Activated CD8-positive, alpha-beta memory T cell treated with anti-CD3 and anti-CD28 coated beads, Interleukin-2, amount 50 U/mL, for 24 hours (primary cell): ENCODE data around the gene DCDC1.

Experiments used
- DNase-seq: peaks from one replicate; pipeline ENCODE4 v3.0.0-alpha.2; 2020; ENCODE audit errors: extremely low read depth

DCDC1 gene

DNA sequence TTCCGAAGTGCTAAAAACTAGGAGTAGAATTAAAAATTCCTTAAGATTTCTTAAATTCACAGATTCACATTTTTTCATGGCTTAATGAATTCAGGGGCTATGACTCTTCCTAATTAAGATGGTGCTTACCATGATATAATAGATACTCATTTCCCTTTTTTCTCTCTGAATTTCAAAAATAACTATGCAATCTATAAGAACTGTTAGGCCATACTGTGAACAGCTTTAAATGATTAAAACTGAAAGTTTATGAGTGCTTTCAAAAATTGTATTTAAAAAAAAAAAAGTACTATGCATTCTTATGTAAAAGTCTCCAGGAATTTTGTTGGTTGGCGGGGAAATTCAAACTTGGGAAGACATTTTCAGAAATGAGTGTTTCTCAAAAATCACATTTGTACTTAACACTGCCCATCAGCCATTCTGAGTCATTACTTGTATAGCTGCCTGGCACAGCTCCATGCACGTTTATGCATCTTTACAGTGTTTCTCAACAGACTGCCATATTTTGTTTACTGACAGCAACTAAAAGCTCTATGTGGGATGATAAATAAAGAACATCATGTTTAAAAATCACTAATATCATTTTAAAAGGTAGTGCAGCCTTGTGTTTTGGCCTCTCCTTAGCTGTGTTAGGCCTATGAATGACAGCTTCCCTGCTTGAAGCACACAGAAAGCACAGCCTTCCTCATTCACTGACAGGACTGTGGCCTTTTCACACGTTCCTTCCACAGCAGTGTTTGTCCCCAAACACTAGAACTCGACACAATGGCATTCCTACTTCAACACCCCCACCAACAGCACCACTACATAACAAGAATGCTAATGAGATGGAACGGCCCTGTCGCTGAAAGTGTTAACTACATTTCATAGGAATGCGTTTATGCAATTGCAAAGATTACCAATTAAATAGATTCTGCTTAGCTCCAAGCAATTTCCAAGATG is 131.4 kb downstream of the DCDC1 start:
- DNase-seq, result no peak

DNA sequence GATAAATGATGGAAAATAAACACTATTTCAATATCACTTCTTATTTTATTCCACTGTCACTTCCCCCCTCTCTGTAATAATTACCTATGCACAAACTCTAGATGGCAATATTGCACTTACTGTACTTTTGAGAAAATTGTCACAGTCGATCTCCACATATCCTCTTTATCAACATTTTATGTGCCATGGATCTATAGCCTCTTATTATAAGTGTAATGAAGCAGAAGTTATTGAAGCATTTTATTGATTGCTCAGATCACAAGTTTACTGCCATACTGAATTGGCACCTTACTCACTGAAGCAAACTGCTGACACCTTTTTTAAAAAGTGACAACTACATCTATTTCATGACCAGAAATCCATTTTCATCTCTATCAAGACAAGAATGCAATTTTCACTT is 133.4 kb downstream of the DCDC1 start:
- no peak for DNase-seq

DNA sequence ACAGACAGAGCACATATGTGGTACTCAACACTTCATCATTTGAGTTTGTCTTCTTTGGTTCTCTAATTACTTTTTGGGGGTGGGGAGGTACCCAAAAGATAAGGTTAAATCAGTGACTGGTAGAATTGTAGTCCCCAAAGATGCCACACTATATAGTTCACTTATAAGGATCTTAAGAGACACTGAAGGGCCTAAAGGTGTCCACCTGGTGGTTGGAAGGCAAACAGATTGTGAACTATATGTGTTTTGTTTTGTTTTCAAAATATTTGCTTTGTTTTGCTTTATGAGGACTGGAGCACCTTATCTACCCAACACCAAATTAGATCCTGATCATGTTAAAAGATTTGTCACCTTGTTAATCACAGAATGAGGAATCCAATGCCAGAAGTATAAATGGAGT is 136.1 kb downstream of the DCDC1 start:
- DNase-seq, result no peak

DNA sequence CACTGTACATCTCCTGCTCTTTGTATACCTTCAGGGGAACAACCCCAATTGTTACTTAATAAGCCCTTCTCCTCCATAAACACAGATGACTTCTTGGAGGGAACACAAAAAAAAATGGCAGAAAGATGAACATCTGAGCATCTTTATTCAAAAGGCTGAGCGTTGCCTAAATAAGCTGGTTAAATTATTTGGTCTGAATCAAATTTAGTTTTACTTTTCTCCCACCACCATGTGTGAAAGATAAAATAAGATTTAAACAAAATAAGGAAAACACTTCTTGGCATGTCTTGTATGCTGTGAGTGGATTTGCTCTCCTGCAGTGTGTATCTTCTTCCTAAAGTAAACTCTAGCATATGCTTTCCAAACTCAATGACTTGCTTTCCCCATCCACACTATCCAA is 137.9 kb downstream of the DCDC1 start:
- DNase-seq, result no peak

DNA sequence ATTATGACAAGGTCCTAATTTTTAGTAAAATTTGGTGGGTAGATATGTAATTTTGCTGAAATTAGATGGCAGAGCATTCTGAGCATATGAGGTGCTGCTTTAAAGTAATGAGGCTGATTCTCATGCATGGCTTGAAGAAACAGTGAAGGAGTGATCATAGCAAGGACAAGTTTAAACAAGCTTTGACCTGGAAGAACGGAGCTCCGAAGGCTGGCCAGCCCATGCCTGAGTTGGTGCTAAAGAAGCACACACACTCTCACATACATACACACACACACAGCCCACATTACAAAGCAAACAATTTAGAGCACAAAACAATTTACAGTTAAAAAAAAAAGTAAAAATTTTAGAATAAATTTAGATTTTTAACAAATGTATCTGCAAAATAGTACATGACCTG is 150.7 kb downstream of the DCDC1 start:
- no peak for DNase-seq

DNA sequence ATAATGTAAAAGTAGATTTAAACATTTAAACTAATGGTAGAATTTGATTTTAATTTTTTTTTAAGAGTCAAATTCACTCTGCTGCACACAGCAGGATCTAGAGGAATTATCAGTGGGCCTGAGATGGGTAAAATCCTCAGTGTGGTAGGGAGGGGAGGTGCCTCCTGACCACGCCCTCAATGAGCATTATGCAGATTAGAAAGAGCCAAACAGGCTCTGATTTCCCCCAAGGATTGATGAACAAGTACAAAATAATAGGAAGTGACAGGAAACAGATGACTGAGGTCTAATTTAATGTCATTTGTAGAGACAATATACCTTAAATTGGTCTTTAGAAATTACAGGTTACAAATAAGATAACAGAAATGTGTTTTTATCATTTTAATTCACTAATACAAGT is 155.2 kb downstream of the DCDC1 start:
- DNase-seq, result no peak

DNA sequence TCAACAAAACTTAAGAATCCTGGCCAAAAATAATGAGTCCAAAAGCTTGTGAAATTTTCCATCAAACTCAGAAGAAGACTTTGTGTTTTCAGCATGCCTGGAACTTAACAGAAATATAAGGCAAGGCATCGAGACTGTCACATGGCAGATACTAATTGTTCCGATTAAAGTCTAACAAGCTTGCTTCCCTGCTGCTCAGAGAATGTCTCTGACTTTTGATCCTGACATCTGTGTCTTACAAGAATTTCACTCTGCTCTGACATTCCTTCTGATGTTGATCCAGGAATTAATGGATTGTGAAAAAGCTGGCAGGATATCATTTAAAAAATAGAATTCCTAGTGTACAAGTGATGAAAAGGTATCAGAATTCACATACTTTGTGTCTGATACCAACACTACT is 170.2 kb downstream of the DCDC1 start:
- DNase-seq, result no peak

DNA sequence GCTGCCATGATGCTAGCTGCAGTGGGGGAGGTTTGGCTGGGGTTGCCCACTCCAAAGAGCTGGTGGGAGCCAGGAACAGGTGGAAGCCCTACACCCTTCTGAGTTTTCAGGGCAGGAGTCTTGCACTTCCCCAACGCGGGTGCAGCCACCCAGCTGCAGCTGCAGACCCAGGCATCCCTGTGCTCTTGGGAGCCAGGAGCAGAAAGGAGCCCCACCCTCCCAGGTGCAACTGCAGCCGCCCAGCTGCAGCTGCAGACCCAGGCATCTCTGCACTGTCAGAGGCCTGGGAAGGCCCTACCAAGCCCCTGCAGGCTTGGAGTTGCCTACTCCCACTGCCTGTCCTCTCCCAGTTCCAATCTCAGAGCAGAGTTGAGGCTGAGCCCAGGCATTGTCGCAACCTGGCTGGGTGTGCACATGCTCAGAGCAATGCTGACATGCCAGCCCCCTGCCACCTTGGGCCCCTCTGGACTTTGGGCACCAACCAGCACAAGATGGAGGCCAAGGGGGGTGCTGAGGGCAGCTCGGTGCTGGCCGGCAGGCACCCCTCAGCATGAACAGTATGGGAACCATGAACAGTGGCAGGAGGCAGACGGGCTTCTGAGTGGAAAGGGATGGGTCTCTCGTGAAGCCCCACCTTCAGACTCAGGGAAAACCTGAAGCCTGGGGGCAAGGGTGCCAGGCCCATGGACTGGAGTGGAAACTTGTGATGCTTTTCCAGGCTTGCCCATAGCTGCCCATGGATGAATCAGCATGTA is 195.4 kb downstream of the DCDC1 start:
- DNase-seq, result no peak

DNA sequence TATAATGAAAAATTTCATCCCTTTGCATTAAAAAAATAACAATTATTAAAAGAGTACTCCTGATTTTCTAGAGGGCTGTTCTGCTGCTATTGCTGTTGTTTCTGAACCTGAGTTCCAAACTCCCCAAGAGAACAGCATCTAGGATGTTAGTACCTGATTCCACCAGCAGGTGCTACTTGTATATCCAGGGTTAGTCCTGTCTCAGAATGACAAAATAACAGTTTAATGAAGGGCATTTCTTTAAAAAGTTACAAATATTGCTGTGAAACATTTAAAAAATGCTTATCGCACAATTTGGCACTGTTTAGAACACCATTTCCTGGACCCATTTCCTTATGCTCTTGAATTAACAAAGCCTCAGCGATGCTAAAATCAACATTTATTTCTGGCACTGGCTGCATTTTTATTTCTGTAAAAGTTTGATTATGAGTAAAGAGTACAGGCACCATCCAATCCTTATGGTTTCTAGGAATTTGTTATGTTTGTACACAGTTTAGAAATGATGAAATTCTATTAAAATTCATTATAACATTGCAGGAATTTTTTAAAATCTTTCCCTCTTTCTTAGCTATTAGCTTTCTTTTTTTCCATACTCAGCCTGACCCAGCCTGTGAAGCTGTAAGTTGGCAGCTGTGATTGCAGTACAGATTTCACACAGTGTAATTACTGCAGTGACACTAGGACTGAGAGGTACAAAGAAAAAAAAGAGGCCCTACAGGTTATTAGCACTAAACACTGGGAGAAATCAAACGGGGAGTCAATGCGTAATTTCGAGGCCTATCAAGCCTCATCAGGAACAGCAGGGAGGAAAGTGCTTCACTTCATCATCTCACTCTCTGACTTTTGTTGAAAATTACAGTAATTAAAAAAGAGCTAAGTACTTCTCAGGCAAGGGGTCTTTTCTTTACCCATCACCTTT is 208.8 kb downstream of the DCDC1 start:
- DNase-seq, result no peak

DNA sequence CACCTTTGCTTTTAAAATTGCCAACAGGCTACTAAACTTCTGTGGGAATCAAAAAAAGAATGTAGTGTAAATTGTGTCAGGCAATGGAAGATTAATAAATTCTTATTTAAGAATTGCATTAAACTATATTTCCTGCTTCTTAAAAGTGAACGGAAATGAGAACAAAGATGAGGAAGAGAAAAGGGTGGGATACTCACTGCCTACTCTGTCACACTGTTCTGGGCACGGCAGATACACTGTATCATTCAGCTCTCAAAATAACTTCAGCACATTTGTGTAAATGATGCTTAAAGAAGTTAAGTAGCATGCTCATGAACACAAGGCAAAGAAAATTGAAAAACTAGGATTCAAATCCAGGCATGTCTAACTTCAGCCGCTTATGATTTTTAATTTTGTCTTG is 218.7 kb downstream of the DCDC1 start:
- no peak for DNase-seq

DNA sequence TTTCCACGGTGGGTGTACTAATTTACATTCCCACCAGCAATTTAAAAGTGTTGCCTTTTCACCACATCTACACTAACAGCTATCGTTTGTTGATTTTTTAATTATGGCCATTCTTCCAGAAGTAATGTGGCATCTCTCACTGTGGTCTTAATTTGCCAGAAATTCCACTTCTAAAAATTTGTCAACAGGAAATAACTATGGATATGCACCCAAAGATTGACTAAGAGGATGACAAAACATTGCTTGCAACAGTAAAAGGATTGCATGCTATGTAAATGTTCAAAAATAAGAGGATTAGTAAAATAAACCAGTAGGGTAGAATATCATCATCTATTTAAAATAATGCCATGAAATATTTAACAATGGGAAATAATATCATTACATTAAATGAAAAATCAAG is 219.5 kb downstream of the DCDC1 start:
- no peak for DNase-seq

DNA sequence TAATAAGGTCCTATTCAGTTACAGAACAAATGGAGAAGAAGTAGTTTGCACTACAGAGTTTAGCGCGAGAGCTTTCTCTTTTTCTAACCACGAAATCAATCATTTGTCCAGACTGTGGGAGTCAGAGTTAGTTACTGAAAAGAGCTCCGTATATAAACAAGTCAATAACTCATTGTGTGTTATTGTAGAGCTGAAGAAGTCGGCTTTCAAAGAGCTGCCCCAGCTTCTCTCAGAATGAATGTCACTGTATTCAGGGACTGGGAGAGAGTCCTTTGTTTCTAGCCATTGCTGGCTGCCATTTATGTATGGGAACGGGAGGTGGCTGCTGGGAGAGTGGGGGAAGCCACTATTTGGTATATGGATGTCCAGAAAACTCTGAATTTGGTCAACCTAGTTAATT is 227.8 kb downstream of the DCDC1 start:
- no peak for DNase-seq

DNA sequence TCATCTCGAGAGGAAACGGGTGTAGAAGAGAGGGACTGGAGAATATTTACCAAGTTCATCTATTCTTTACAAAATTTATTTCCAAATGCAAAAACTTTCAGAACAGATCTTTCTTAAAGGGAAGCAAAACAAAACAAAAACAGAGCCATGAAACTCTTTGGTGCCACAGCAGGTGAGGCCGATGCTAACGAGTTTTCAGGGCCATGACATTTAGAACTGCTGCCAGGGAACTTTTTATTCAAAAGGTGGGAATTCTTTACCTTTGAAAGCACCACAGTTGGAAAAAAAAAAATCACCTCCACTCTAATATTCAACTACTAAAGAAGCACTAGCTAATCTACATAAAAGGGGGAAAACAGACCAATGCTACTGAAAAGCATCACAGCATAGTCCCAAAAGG is 230.1 kb downstream of the DCDC1 start:
- no peak for DNase-seq

DNA sequence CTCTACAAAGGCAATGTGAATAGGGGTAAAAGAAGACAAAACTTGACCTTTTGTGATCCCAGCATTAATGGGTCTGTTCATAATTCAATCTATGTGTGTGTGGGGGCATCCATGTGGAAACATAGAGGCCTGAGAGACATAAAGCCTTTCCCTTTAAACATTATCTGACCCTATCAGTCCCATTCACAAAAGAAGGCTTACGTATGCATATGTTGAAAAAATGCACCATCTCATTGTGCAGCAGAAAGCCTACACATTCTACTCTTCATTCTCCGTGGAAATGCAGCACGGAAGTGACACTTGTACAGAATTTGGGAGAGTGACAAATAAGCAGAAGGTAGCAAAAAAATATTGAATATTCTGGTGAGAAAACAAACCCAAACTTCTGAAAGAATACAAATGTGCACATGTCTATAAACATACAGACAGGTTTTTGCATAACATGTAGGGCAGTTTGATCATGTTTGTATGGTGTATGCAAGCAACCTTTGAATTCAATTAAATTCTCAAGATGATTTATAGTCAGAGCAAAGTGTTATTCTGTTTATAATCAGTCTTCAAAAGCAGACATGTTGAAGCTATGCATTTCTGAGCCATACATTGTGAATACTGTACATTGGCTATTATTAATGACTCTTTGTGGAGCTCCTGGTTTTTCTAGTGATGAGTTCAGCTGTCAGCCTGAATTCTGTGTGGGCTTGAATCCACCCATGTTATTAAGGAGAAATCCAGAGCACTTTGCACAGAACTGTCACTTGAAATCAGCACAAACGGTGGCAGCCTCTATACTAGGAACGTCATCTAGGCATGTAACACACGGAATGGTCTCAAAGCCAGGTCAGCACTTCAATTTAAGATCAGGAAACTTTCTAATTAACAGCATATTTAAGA is 236.8 kb downstream of the DCDC1 start:
- DNase-seq, result no peak

DNA sequence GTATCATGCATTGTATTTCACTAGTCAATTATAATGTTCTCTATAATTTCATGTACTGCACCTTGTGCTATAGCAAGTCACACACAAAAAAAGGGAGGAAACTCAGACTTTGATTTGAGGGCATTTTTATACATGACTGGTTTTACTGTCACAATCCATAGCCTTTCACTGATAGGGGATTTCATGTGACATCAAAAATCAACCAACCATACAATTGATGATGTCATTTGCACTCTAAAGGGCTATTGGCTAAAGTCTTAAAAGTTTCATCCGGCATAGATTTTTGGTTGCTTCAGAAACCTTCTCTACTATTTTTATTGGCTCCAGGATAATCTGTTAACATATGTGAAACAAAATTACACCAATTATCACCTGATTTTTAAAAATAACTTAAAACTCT is 237.8 kb downstream of the DCDC1 start:
- no peak for DNase-seq

DNA sequence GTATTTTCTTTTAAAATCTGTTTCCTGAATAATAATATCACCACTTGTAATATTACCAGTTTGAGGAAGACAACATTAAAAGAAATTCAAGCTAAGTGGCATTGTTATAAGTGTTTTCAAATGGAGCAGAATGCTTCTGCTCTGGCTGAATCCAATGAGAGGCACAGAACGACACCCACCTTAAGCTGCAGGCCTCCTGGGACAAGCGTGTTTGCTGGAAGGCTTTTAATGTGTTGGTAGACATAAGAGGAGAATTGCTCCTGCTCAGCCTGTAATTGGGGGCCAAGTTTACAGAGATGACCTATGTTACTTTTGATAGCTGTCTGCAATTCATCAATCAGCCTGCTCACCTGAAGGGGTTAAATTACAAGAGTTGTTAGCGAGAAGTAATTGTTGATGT is 242.2 kb downstream of the DCDC1 start:
- no peak for DNase-seq

DNA sequence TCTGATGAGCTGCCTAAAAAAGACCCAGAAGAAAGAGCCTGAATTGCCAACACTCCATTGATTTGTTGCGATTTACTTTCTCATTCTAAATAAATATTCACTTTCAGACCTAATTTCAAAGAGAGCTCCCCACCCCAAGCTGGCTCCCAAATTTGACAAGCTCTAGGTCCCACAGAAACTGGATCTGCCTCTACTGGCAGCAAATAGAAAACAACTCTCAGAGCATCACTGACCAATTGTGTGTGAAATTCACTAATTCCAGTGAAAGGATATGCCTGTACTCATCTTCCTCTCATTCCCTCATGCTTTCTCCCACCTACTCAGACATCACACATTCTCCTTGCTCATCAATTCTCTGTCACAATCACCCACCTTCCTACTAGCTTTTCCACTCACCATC is 249.1 kb downstream of the DCDC1 start:
- no peak for DNase-seq

DNA sequence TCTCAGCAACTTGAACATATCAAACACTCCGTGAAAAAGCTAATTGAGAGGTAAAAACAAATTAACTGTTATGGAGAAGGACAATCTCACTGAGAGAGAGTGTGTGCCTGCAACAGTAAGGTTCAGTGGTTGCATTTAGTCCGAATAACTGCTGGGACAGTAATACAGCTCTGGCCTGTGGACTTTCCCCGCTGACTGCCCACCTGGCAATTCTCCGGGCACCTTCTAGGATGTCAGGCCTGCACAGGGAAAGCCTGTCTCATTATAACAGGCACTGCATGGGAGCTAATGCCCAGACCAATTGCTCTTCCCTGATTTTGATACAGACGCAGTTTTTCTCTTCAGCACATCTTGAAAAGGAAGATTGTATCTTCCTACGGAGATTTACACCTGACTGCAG is 251.0 kb downstream of the DCDC1 start:
- no peak for DNase-seq

DNA sequence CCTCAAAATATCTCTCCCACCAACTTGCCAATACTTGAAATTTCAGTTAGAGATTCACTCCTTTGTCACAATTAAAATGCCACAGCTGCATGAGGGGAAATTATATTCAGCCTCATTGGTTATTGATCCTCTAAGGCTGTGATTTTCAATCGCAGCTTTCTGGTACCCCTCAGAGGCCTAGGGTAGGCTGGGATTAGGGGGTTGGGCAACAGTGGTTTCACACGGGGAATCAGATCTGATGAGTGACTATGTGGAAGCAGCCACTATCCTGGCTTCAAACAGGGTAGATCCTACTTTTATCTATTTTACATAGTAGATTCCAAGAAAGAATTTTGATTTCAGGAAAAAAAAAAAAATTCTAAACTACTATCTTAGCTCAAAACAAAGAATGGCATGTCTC is 252.5 kb downstream of the DCDC1 start:
- DNase-seq, result no peak

DNA sequence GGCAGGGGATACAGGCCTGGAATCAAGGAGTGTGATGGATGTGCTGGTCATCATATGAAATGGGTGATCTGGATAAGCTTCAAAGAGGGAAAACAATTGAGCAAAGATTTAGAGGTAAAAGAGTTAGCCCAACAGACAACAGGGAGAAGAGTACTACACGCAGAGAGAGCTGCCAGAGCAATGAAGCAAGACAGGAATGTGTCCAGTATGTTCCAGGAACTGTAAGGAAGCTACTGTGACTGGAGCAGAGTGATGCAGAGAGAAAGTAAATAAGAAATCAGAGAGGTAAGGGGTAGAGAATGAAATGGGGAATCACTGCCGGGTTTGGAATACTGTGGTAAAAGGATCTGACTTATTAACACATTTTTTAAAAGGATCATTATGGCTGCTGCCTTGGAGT is 255.1 kb downstream of the DCDC1 start:
- DNase-seq, result no peak

DNA sequence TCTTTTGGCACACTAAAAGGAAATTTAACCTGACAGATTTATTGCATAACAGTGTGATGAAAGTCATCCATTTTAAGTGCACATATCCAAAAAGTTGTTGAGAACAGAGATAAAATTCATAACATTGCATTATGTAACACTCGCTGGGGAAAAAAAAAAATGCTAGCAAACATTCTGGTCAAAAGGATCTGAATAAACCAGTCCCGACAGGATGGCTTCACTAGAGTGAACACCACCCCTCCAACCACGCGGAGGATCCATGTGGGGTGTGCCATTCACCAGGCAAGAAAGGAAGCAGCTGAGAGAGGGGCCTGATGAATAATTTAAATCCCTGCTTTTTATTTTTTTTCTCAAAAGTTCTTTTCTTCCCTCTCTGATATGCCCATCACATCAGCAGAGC is 258.7 kb downstream of the DCDC1 start:
- DNase-seq, result no peak
